ENCODE data around the gene MOCOS. TPM values are rescaled to one million over a fixed set of nuclear protein-coding genes. Genes with fewer than 3 reads are reported as not detected.

The MOCOS gene
- total RNA-seq, 1 donor from 2014 or later = 1.3 TPM

DNA sequence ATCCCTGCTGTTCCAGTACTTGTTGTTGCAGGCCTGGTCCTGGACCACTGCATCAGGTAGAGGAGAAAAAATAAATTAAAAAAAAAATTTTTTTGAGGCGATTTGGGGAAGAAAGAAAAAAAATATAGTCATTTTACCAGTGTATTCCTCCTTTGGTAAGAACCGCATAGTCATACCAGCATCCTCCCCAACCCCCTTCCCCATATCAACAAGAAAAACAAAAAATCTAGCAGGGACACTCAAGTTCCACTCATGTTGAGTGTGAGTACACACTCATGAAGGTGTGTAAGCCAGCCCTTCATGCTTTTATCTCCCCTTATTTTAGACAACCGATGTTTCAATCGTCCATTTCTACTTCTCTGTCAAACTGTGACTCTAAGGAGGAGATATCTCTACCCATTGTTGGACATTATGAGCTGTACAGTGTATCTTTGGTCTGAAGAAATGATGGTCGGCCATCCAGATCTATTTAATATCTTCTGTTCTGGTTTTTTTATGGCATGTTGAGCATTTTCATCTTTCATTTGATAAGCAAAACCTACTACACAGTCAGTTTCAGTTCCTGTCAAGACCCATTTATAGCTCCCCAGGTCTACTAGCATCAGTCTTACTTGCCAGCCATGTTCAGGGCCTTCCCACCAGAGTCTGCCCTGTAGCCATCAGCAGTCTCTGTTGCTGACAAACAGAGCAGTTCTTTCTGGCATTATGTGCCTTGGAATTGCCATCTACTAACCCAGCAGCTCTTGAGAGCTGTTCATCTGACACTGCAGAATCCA, 37.6 kb upstream of the MOCOS start:
- H3K36me3 Mint-ChIP-seq (ENCODE audit: unreplicated experiment) = no peaks in the 10 kb centered on the region
- no peaks in the 10 kb centered on the region for H3K4me1 Mint-ChIP-seq (ENCODE audit: low read depth, unreplicated experiment)
- no peak overlapping the region for H3K27ac Mint-ChIP-seq (ENCODE audit: unreplicated experiment)
- H3K4me3 Mint-ChIP-seq (ENCODE audit: unreplicated experiment) = no peak overlapping the region
- H3K27me3 Mint-ChIP-seq (ENCODE audit: unreplicated experiment) = peaks cover 2% of the 10 kb centered on the region
- no peaks in the 10 kb centered on the region for H3K9me3 Mint-ChIP-seq (ENCODE audit: unreplicated experiment)
- TF ChIP-seq, protein P1, sequence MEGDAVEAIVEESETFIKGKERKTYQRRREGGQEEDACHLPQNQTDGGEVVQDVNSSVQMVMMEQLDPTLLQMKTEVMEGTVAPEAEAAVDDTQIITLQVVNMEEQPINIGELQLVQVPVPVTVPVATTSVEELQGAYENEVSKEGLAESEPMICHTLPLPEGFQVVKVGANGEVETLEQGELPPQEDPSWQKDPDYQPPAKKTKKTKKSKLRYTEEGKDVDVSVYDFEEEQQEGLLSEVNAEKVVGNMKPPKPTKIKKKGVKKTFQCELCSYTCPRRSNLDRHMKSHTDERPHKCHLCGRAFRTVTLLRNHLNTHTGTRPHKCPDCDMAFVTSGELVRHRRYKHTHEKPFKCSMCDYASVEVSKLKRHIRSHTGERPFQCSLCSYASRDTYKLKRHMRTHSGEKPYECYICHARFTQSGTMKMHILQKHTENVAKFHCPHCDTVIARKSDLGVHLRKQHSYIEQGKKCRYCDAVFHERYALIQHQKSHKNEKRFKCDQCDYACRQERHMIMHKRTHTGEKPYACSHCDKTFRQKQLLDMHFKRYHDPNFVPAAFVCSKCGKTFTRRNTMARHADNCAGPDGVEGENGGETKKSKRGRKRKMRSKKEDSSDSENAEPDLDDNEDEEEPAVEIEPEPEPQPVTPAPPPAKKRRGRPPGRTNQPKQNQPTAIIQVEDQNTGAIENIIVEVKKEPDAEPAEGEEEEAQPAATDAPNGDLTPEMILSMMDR (IDR thresholded peaks at IDR 0.05; ENCODE audit: partially characterized antibody, unreplicated experiment) = no peak
- DNase-seq = no peak

DNA sequence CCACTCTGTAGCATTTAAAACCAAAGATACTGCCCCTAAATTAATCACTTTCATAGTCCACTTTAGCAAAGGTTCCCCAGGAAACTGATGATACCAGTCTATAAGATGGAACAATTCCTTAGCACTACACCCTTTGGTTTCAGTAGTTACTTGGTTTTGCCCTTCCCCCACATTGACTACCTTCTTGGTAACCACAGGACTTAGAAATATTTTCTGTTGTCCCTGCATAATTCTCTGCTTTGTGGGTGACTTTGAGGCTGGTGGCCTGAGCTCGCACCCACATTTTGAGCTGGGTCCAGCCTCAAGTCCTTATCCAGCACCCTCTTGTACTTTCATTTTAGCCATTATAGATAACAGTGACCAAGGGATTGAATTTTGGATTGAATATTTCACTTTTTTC, 34.5 kb upstream of the MOCOS start:
- Mint-ChIP-seq H3K4me1 (ENCODE audit: low read depth, unreplicated experiment) (no peaks in the 10 kb centered on the region), H3K36me3 (ENCODE audit: unreplicated experiment) (no peaks in the 10 kb centered on the region), H3K27ac (ENCODE audit: unreplicated experiment) (no peak overlapping the region), H3K27me3 (ENCODE audit: unreplicated experiment) (no peaks in the 10 kb centered on the region), H3K4me3 (ENCODE audit: unreplicated experiment) (no peak overlapping the region), H3K9me3 (ENCODE audit: unreplicated experiment) (no peaks in the 10 kb centered on the region)
- no peak for DNase-seq
- TF ChIP-seq, protein P1 (IDR thresholded peaks at IDR 0.05; ENCODE audit: partially characterized antibody, unreplicated experiment) = no peak

DNA sequence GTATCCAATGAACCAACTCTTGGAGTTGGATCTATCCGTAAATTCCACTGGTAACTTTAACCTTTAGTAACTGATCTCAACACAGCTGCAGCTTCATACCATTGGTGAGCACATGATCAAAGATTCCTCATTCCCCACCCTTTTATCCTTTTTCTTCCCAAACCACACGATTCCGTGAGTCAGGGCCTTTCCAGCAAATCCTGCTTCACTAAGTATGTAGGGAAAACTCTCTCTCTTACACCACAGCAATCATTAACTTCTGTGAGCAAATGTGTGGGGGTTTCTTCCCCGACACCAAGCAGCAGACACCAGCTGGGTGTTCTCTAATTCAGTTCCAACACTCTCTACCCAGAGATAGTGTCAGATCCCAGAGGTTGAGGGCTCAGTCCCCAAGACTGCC, 34.1 kb upstream of the MOCOS start:
- Mint-ChIP-seq H3K27ac (ENCODE audit: unreplicated experiment) (no peak overlapping the region), H3K36me3 (ENCODE audit: unreplicated experiment) (no peaks in the 10 kb centered on the region), H3K9me3 (ENCODE audit: unreplicated experiment) (no peaks in the 10 kb centered on the region), H3K4me3 (ENCODE audit: unreplicated experiment) (no peak overlapping the region), H3K27me3 (ENCODE audit: unreplicated experiment) (no peaks in the 10 kb centered on the region), H3K4me1 (ENCODE audit: low read depth, unreplicated experiment) (no peaks in the 10 kb centered on the region)
- DNase-seq = no peak
- TF ChIP-seq, protein P1 (IDR thresholded peaks at IDR 0.05; ENCODE audit: partially characterized antibody, unreplicated experiment) = no peak

DNA sequence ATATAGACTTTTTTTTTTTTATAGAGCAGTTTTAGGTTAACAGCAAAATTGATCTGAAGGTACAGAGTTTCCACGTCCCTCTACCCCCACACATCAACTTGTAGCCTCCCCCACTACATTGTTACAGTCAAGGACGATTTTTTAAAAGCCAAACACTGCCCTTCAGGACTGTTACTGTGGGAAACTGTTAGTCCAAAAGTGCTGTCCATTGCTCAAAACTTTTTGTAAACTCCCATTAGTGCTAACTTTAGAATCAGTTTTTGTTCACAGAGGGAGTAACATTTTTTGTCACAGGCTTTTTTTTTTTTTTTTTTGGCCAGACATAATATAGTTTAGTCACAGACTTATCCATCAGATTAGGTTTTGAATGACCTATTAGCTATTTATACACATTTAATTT, 33.5 kb upstream of the MOCOS start:
- H3K4me3 Mint-ChIP-seq (ENCODE audit: unreplicated experiment) = no peak overlapping the region
- no peak for DNase-seq
- H3K27me3 Mint-ChIP-seq (ENCODE audit: unreplicated experiment) = no peaks in the 10 kb centered on the region
- H3K4me1 Mint-ChIP-seq (ENCODE audit: low read depth, unreplicated experiment) = no peaks in the 10 kb centered on the region
- H3K27ac Mint-ChIP-seq (ENCODE audit: unreplicated experiment) = no peak overlapping the region
- H3K9me3 Mint-ChIP-seq (ENCODE audit: unreplicated experiment) = no peaks in the 10 kb centered on the region
- no peaks in the 10 kb centered on the region for H3K36me3 Mint-ChIP-seq (ENCODE audit: unreplicated experiment)
- TF ChIP-seq, protein P1 (IDR thresholded peaks at IDR 0.05; ENCODE audit: partially characterized antibody, unreplicated experiment) = no peak
